HG03064 (cell line): ENCODE data around the gene INTS12.
"Not testable (repeated sequence)": the region's sequence is repeated elsewhere in the genome, so short reads cannot be mapped to it uniquely, and the experiment has no call there.

Experiments
- ATAC-seq: cut with Tn5 transposase; IDR thresholded peaks from one replicate; pipeline ENCODE4 v1.9.1; 2021; ENCODE audit warnings: low read depth; ENCODE audit not compliant: unreplicated experiment

Gene INTS12, protein sequence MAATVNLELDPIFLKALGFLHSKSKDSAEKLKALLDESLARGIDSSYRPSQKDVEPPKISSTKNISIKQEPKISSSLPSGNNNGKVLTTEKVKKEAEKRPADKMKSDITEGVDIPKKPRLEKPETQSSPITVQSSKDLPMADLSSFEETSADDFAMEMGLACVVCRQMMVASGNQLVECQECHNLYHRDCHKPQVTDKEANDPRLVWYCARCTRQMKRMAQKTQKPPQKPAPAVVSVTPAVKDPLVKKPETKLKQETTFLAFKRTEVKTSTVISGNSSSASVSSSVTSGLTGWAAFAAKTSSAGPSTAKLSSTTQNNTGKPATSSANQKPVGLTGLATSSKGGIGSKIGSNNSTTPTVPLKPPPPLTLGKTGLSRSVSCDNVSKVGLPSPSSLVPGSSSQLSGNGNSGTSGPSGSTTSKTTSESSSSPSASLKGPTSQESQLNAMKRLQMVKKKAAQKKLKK

GRCh38 chr4:105708181-105709080 is at the start of gene INTS12, which contains the start of gene GSTCD:
TSS of gene INTS12 (minus strand) at chr4:105708689. CDS start at chr4:105700005, 8,684 bp downstream.
TSS of gene GSTCD (plus strand) at chr4:105708784. CDS start at chr4:105717614, 8,830 bp downstream.
- ATAC-seq, result peak; percentile 76

DNA sequence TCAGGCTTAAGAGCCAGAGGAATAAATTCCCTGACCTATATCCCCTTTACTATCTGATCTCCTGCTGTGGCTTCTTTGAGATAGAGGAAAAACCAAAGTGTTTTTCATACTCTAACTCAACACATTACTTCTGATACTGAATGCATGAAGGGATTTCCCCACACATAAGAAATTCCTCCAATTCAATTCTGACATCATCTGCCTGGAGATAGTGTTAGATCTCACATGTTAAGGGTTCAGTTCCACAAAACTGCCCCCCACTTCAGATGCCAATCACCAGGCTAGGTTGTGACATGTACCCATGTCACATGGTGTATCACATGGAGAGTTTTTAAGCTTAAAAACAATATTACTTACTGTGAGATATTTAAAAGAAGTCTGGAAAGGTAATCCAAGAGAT is 46.9 kb upstream of the INTS12 start:
- ATAC-seq, result no peak

- ATAC-seq, result no peak
These were observed 44.9 kb upstream of the INTS12 start for GRCh38 chr4:105753361-105753760.

GRCh38 chr4:105751718-105752299 is 43.3 kb upstream of the INTS12 start:
- no peak for ATAC-seq

DNA sequence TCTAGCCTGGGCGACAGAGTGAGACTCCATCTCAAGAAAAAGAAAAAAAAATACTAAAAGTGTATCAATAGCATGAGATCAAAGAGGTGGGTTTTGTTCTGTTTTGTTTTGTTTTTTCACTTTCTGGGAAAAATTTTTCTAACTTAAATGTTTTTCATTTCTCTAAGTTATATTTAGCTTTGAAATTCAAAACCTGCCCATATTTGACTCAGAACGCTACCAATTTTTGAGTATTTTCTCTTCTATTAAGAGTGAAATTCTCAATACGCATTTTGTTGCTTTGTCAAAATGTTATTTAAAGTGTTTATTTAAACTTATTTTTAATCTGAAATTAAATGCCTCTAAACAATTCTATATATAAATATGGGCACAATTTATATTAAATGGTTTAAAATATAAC is 39.7 kb upstream of the INTS12 start:
- ATAC-seq, result no peak

DNA sequence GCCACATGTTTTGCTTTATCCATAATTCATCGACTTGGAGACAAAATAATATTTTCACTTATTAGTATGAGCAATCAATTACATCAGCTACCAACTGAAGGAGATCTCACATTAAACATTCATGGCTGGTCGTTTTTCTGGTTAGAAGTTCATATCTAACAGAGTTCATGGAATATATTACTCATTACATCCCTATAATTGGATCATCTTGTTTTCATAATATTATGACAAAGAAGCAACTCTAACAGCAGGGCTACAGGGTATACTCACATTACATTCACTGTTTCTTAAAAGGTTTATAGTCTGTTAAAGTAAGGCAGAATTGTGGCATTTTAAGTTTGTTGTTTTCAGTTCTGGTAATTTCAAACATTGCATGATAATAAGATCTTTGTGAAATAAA is 33.1 kb upstream of the INTS12 start:
- no peak for ATAC-seq

DNA sequence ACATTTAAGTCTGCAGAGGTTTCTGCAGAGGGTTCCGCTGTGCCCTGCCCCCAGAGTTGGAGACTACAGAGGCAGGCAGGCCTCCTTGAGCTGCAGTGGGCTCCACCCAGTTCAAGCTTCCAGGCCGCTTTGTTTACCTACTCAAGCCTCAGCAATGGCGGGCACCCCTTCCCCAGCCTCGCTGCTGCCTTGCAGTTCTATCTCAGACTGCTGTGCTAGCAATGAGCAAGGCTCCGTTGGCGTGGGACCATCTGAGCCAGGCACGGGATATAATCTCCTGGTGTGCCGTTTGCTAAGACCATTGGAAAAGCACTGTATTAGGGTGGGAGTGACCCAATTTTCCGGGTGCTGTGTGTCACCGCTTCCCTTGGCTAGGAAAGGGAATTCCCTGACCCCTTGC is 26.7 kb upstream of the INTS12 start:
- not testable (repeated sequence) for ATAC-seq

- not testable (repeated sequence) for ATAC-seq
These were observed 21.4 kb upstream of the INTS12 start for GRCh38 chr4:105729895-105730294.

GRCh38 chr4:105725623-105726022 is 17.1 kb upstream of the INTS12 start:
- ATAC-seq, result no peak

DNA sequence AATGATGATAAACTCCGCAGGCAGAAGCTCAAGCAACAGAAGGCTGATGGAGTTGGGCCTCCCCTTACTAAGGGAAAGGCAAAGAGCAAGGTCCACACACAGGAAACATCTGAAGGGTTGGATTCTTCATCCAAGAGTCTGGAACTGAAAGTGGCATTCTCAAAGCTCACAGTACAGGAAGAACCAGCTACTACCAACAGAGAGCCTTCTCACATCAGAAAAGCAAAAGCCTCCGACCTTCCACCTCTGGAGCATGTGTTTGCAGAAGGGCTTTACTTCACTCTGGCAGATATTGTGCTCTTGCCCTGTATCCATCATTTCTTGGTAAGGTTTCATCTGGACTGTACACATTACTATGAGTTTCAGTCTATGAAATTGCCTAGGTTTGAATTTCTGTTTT is 10.7 kb upstream of the INTS12 start:
- ATAC-seq, result no peak

DNA sequence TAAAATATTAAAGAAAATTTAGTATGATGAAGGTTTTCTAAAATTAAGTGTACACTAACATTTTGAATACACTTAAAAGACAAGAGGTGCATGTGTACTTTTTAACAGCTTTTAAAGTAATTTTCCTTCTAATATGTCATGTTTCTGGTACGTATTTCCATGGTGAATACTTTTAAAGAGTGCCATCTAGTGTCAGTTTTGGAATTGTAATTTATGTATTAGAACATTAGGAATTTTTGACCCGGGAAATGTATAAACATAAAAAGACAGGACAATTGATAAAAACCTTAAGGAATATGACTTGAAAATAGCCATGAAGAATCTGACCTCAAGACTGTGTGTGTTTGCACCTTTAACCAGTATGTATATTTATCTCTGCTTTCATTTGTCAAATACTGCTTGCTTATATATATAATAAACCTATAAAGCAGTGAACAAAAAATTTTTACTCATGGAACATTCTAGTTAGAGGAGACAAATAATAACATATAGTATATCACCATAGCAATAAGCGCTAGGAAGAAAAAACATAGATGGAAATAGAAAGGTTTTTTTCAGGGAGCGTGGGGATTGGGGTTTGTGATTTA is 7.3 kb upstream of the INTS12 start:
- ATAC-seq, result no peak

DNA sequence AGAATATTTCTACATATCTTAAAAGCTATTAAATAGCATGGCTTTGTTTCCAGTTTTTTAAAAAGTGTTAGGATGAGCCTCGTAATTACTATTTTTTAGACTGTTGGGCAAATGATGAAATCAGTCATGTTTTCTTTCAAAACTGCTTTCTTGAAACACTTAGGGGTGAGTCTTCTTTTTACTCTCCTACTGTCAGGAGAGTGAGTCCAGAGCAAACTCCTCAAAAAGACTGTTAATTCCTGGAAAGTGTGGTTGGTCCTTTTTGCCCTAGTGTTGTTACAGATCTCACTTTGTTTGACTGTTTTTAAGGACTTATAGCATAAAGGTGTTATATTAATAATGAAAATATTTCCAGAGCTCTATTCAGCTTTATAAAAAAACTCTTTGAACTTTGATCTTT is 6.4 kb upstream of the INTS12 start:
- ATAC-seq, result no peak

DNA sequence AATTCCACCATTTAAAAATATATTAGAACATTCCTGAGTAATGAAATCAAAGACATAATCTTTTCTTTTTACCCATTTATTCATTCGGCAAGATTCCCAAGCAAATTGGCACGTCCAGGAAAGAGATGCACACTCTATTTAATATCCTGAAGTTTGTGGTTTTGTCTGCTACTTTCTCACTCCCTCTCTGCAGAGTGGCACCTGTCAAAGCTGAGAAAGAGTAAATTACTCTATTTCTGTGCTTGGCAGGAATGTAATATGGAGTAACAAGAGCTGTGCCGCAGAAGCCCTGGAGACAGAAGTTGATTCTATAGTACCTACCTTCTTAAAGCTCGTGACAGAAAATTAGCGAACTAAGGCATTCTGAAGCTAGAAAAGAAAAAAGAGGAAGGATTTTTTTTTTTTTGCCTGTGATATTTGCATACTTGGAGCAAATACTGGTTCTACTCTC is 5.6 kb upstream of the INTS12 start:
- ATAC-seq, result peak; percentile 50

DNA sequence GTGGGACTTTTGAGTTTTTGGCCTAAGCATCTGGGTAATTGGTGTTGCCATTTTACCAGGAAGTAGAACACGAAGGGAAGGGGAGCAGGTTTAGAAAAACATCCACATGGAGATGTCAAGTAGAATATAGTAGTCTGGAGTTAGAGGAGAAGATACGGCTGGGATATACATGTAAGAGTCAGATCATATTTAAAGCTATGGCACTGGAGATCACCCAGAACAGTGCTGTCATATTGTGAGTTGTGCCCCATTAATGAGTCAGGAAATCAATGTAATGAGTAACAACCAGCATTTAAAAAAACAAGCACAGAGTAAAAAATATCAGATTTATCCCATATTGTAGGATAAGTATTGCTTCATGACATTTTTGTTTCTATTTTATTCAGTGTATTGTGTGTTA is 4.3 kb upstream of the INTS12 start:
- ATAC-seq, result no peak

GRCh38 chr4:105710678-105711077 is 2.2 kb upstream of the INTS12 start:
- no peak for ATAC-seq

DNA sequence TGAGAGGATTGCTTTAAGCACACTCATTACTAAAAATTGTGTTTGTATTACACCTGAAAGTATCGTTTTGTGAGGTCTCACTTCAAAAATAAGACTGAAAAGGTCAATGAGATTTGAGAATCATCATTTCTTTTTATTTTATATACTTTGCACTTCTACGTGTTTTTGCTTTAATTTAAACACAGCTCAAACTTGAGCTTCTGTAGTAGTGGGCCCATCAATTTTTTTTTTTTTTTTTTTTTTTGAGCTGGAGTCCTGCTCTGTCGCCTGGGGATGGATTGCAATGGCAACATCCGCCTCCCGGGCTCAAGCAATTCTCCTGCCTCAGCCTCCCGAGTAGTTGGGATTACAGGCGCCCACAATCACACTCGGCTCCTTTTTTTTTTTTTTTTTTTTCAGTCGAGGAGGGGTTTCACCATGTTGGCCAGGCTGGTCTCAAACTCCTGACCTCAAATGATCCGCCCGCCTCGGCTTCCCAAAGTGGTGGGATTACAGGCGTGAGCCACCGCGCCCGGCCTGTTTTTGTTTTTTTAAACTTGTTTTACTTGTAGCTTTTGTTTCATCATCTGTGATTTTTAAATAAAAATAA is 1.6 kb upstream of the INTS12 start:
- no peak for ATAC-seq

- ATAC-seq, result peak; percentile 25
These were observed 577 bp upstream of the INTS12 start for GRCh38 chr4:105709081-105709450.

GRCh38 chr4:105707782-105708180 is 708 bp downstream of the INTS12 start:
- ATAC-seq, result no peak

DNA sequence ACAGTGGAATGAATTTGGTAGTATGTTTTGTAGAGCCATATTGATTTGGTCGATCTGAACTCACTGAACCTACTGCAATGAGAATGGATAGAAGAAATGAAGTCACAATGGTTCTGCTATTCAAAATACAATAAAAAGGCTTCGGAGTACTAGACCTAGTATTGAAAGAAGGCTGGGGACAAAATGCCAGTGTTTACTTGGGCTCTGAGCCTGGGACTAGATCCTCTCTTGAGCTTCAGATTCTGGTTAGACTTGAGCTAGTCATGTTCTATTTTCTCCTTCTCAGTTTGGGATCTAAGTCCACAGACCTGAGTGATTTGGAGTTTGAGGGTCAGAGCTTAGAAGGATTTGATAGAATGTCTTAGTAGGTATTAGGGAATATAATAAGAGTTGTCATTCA is 9.9 kb downstream of the INTS12 start:
- ATAC-seq, result no peak

GRCh38 chr4:105695832-105696231 is 12.7 kb downstream of the INTS12 start:
- ATAC-seq, result not testable (repeated sequence)
